T-helper 1 cell (primary cell): Measurements from ENCODE around the gene NELL1.

Source experiments
- DNase-seq, 5 donors: peaks; one replicate each; pipeline ENCODE4 v3.0.0-alpha.2; 2012 to 2020
- total RNA-seq, 4 donors: gene quantifications; one replicate each; lab custom pipeline; 2026; lab: John Stamatoyannopoulos, UW

The NELL1 gene
- 0 reads per million in 4 donors for total RNA-seq

DNA sequence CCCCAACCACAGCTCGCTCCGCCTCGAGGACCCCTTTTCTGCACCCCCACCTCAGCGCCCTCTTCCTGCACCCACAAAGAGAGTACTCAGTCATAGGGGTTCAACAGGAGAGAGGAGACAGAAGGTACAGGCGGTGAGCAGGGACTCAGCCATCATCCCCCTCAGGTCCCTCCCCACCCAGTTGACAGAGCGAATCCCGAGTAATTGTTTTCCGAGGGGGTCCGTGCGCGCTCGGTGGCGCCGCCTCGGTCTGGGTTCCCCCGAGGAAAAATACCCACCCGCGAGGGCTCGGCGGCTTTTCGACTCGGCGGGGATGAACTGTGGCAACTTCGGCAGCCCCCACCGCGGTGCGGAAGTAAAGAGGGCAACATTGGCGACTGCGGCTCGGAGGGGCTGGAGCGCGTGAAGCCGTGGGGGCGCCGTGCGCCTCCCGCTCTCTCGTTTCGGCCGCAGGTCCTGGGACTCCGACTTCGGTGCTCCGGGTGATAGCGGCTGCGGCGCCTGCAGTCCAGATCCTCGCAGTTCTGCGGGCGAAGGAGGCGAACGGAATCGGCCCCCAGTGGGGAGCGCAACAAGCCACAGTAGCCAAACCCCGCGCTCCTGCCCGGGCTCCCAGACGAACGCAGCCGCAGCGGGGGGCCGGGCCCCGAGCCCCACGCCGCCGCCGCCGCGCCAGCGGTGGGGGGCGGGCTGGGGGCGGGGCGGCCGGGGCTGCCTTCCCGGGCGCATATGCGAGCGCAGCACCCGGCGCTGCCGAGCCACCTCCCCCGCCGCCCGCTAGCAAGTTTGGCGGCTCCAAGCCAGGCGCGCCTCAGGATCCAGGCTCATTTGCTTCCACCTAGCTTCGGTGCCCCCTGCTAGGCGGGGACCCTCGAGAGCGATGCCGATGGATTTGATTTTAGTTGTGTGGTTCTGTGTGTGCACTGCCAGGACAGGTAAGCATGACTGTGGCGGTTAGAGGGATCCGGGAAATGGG is at the start of gene NELL1:
TSS of gene NELL1 (plus strand) at position 743 of the 976 bp plus-strand sequence.
- DNase-seq: no peak

GRCh38 chr11:20620988-20621387 is 48.4 kb upstream of the NELL1 start:
- no peak for DNase-seq

DNA sequence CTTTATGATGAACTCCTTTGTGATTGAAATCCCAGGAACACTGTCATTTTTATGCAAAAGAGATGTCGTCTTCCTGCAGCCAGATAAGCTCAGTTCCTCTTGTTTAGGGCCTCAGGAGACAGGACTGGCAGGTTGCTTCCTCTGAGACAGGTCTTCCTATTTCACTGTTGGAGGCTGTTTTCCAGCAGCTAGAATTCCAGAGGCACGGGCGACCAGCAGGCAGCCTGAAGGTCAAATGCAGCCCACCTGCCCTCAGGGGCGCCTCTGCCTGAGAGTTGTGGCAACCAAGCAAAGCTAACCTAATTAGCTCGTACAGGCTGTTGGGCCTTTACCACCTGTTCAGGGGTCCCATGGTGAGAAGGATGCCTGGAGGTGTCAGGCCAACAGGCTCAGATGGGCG is 47.7 kb upstream of the NELL1 start:
- no peak for DNase-seq

GRCh38 chr11:20623252-20623651 is 46.1 kb upstream of the NELL1 start:
- no peak for DNase-seq

GRCh38 chr11:20626279-20626678 is 43.1 kb upstream of the NELL1 start:
- DNase-seq: no peak

- no peak for DNase-seq
These were observed 42.4 kb upstream of the NELL1 start for GRCh38 chr11:20627026-20627425.

- no peak for DNase-seq
These were observed 41.7 kb upstream of the NELL1 start for GRCh38 chr11:20627701-20628100.

GRCh38 chr11:20631519-20632168 is 37.7 kb upstream of the NELL1 start:
- no peak for DNase-seq

DNA sequence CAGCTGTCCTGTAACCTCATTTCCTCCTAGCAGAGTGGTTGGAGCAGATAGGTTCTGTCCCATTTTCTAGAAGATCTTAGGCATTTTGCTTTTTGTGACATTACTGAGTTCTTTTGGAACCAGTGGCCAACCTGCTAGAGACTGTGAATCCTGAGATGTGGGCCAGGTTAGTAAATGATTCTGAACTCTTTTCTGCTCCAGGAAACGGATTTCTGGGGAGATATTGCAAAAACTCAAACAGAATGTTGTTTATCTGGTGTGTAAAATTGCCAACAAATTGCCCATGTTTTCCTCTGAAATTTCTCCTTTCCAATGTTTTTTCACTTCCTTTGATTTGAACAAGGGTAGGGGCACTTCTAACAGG is 37.2 kb upstream of the NELL1 start:
- no peak for DNase-seq

DNA sequence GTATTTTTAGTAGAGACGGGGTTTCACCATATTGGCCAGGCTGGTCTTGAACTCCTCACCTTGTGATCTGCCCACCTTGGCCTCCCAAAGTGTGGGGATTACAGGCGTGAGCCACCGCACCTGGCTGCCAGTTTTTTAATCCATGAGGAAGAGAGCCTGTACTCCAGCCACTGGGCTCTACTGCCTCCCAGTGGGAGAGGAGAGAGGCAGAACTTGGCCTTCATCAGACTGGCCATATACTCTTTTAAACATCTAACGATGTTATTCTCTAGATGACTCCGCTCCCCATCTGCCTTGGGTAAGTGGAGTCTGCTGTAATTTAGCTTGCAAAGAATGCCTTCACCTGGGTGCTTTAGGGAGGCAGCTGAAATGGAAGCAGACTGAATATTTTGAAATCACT is 35.3 kb upstream of the NELL1 start:
- DNase-seq: no peak

DNA sequence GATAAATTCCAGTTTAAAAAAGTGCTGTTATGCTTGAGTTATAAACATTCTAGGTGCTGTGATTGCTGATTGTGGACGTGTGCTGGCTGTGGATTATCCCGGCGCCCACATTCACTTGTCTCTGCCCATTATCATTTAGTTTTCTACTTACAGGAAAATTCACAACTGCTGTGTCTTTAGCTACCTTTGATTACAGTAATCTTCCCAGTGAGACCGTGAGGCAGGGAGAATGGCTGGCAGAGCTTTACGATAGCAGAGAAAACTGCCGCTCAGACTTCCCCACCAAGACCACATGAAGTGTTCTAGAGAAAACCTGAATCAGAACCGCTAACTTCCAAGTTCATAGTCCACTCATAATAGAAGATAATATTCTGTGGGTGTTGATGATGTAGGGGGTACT is 34.6 kb upstream of the NELL1 start:
- no peak for DNase-seq

GRCh38 chr11:20638074-20638473 is 31.3 kb upstream of the NELL1 start:
- no peak for DNase-seq

GRCh38 chr11:20639688-20640087 is 29.7 kb upstream of the NELL1 start:
- DNase-seq: no peak

GRCh38 chr11:20640401-20640800 is 29.0 kb upstream of the NELL1 start:
- no peak for DNase-seq

DNA sequence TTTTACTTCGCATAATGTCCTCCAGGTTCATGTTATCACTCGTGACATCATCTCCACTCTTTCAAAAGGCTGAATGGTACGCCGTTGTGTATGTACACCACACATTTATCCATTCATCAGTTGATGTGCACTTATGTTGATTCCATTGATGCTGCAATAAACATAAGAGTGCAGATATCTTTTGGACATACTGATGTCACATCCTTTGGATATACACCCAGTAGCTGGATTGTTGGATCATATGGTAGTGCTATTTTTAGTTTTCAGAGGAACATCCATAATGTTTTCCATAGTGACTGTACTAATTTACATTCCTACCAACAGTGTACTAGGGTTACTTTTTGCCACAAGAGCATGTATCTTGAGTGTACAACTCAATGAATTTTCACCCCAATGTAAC is 25.0 kb upstream of the NELL1 start:
- no peak for DNase-seq

DNA sequence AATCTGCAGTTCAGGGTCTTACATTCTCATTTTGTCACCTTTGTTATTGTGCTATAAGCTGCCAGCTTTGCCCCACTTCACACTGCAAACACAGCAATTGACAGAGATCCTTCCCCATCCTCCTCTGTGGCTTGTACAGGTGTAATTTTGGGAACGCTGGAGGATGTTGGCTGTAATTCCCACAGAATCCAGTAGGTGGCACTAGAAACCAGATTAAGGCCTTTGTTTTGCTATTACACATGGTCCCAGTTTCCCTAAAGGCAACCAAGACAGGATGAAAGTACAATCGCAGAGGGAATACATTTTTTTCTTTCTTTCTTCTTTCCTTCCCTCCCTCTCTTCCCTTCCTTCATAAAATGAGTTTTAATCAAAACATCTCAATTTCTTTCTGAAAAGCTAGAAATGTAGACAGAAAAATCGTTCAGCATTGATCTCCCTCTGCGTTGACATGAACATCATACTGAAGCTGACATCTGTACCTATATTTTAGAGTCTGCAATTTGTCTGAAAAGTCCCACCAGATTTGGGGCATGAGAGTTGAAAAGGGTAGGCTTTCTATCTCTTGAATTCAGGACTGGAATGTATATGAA is 21.3 kb upstream of the NELL1 start:
- DNase-seq: peak in 2 of 5 donors; percentile 21 to 28

DNA sequence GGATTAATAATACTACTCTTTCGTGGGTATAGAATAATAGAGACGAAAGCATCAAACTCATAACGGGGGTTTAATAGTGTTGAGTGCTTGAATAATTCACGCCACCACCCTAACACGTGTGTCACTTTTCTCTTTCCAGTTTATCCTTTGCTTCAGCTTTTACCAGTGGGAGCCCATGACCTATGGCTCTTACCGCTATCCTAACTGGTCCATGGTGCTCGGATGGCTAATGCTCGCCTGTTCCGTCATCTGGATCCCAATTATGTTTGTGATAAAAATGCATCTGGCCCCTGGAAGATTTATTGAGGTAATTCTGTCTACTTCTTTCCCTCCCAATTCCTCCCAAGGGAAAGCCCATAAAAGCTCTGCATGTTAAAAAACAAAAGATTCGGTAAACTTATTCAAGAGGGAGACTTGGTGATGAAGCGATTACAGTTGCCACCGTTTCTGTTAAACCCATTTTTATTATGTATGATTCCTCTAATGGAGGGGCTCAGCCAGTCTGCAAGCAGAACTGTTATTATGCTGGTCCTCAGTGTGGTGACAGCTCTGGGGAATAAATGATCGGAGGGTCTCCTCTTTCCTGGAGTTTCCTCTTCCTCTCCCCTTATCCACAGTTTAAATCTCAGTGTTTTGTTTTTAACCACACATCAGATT is 17.1 kb upstream of the NELL1 start:
- DNase-seq: no peak

DNA sequence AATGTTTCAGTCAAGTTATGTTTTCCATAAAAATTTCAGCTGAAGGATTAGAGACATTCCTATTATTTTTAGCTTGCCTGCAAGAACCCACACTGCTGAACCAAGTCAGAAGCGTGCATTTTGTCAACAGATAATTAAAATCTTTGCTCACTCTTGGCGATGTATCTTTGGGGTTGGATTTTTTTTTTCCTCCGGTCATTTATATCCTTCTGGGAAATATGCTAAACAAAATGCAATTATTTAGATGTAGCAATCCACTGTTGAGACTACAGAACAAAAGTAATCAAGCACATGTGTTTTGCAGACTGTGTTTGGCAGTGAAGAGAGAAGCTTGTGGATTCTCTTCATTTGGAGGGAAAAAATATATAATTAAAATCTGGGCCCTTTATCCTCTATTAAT is 15.3 kb upstream of the NELL1 start:
- no peak for DNase-seq

- DNase-seq: no peak
These were observed 12.5 kb upstream of the NELL1 start for GRCh38 chr11:20656901-20657300.

- DNase-seq: no peak
These were observed 11.3 kb upstream of the NELL1 start for GRCh38 chr11:20658135-20658534.

DNA sequence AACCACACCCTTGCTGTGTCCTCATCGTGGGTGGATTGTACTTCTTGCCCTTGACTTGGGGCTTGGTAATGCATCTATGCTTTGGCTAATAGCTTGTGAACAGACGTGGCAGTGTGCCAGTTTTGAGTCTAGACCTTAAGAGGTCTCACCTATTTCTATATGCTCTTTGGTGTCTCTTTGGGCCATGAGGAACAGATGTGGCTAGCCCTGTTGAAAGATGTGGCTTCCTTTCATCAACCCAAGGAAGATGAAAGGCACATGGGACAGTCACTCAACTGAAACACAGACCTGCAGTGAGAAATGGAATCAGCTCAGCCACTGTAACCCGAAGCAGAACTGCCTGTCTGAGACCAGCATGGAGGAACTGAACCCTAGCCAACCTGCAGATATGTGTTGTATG is 7.9 kb upstream of the NELL1 start:
- no peak for DNase-seq

- DNase-seq: no peak
These were observed 7.5 kb upstream of the NELL1 start for GRCh38 chr11:20661850-20662249.

DNA sequence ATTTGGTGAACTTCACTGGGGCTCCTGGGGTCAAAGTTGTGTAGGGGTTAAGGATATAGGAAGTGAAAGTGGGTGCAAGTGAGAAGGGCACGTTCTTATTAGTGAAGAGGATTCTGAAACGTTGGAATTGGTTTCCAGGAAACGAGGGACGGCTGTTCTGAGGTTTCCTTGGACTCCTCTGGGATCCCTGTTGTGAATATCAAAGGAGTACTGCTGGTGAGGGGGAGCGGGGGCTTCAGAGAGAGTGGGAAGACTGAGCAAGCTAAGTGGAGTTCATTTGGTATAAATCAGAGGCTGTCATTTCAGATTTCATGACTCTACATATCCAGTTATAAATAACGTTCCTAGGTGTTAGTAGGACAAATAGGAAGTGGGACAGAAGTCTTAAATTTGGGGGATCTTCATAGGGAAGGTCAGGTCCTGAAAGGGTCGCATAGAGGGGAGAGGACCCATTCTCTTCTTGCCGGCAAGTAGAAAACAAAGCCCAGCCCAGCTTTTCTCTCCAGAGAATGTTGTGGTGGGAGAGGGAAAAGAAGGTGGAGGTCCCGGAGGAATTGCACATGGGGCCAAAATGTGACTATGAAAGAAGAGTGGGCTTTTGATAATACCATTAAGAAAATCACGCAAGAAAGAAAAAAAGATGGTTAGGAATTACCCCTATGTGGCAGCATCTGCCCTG is 1.1 kb upstream of the NELL1 start:
- no peak for DNase-seq
